Endothelial cell of umbilical vein (primary cell): ENCODE results near the gene KIF19. TPM values are rescaled to one million over a fixed set of nuclear protein-coding genes. Genes with fewer than 3 reads are reported as not detected.

Experiments
- BruUV-seq: library from RNA; stranded (reverse); fragments of 400-500 nt; replicated peaks from 2 replicates; lab custom pipeline; 2021; lab: Mats Ljungman, UMichigan
- CTCF ChIA-PET: fragments of 300-600, 350-600 bp; sonication (Branson Sonifier 250); formaldehyde crosslinking; loops from one replicate; lab custom pipeline; 2021; ENCODE audit warnings: antibody characterized with exemption, inconsistent platforms; lab: Charles Lee
- POLR2A ChIA-PET: fragments of 300-600, 350-600 bp; sonication (Branson Sonifier 250); formaldehyde crosslinking; loops from one replicate; lab custom pipeline; 2021; ENCODE audit warnings: antibody characterized with exemption, inconsistent platforms; lab: Charles Lee
- DNase-seq: peaks from one replicate; pipeline ENCODE4 v3.0.0-alpha.2; 2011; ENCODE audit warnings: low read depth, low spot score
- FAIRE-seq: peaks from 2 replicates; lab custom pipeline; 2011; peaks lifted over from hg19 to GRCh38; lab: Jason Lieb, UNC
- H2AFZ ChIP-seq: 2 replicates; pipeline ENCODE4 v1.6.0; 2012; ENCODE audit warnings: low read depth, low read length, control low read depth, inconsistent platforms
- H3K27ac ChIP-seq: 2 replicates; pipeline ENCODE4 v1.5.1; 2011; ENCODE audit warnings: low read depth, mild to moderate bottlenecking, control low read depth, low read length, moderate library complexity; ENCODE audit not compliant: insufficient read depth
- H3K27me3 ChIP-seq, 2 experiments: 2 replicates each; pipeline versions ENCODE4 v1.6.0 to v1.6.1; 2011; ENCODE audit warnings: low read length in 2 of 2, mixed read lengths in 1 of 2; ENCODE audit not compliant: control insufficient read depth in 2 of 2, insufficient read depth in 2 of 2
- H3K36me3 ChIP-seq, 2 experiments: 2 replicates in 1 of 2; 3 replicates in 1 of 2; pipeline ENCODE4 v1.5.1; 2011; ENCODE audit warnings: low read length in 2 of 2, mild to moderate bottlenecking in 1 of 2, moderate library complexity in 1 of 2; ENCODE audit not compliant: control insufficient read depth in 2 of 2, insufficient read depth in 2 of 2; ENCODE audit errors: extremely low read depth in 1 of 2
- H3K4me1 ChIP-seq: 3 replicates; pipeline ENCODE4 v1.5.1; 2011; ENCODE audit warnings: mild to moderate bottlenecking, low read length; ENCODE audit not compliant: control insufficient read depth, insufficient read depth; ENCODE audit errors: extremely low read depth
- H3K4me2 ChIP-seq: 2 replicates; pipeline ENCODE4 v1.6.1; 2011; ENCODE audit warnings: low read length, control low read depth, mixed read lengths; ENCODE audit not compliant: insufficient read depth
- H3K4me3 ChIP-seq, 3 experiments: fragments of 200-600 bp in 1 of 3; sonication (generic), shearing (Covaris generic) in 1 of 3; replicated peaks in 1 of 3; 2 replicates each; pipeline ENCODE4 v1.5.1; 2011 to 2016; ENCODE audit warnings: control low read depth in 3 of 3, low read length in 3 of 3, mild to moderate bottlenecking in 2 of 3, inconsistent platforms in 1 of 3, low read depth in 1 of 3, moderate library complexity in 1 of 3; ENCODE audit not compliant: insufficient read depth in 1 of 3
- H3K79me2 ChIP-seq: 2 replicates; pipeline ENCODE4 v1.6.0; 2012; ENCODE audit warnings: low read length, inconsistent platforms; ENCODE audit not compliant: control insufficient read depth, insufficient read depth
- H3K9ac ChIP-seq: replicated peaks from 2 replicates; pipeline ENCODE3; 2011; ENCODE audit warnings: low read length, control low read depth; ENCODE audit not compliant: insufficient read depth; ENCODE audit errors: extremely low read depth
- H3K9me1 ChIP-seq: replicated peaks from 3 replicates; pipeline ENCODE4 v1.6.0; 2011; ENCODE audit warnings: mild to moderate bottlenecking, low read length; ENCODE audit not compliant: control insufficient read depth, insufficient read depth; ENCODE audit errors: extremely low read depth
- H3K9me3 ChIP-seq: replicated peaks from 2 replicates; pipeline ENCODE4 v1.5.1; 2012; ENCODE audit warnings: low read length, inconsistent platforms; ENCODE audit not compliant: control insufficient read depth, insufficient read depth
- H4K20me1 ChIP-seq: replicated peaks from 2 replicates; pipeline ENCODE3; 2011; ENCODE audit warnings: mild to moderate bottlenecking, low read length; ENCODE audit not compliant: control insufficient read depth, insufficient read depth; ENCODE audit errors: extremely low read depth
- EZH2 ChIP-seq: IDR thresholded peaks from 2 replicates; pipeline ENCODE4 v1.6.1; 2012; ENCODE audit warnings: borderline replicate concordance, low read depth, mild to moderate bottlenecking, moderate library complexity, low read length, inconsistent platforms; ENCODE audit not compliant: severe bottlenecking
- FOS ChIP-seq: IDR thresholded peaks from 2 replicates; pipeline ENCODE4 v1.6.1; 2011; ENCODE audit warnings: mild to moderate bottlenecking, low read length, moderate library complexity, borderline replicate concordance; ENCODE audit not compliant: insufficient read depth
- GATA2 ChIP-seq: IDR thresholded peaks from 2 replicates; pipeline ENCODE4 v1.7.0; 2011; ENCODE audit warnings: low read depth, mild to moderate bottlenecking, moderate library complexity, mixed read lengths, low read length; ENCODE audit not compliant: insufficient read length, insufficient read depth
- JUN ChIP-seq: IDR thresholded peaks from 2 replicates; pipeline ENCODE4 v1.6.1; 2011; ENCODE audit warnings: borderline replicate concordance, low read depth; ENCODE audit not compliant: insufficient read length, insufficient read depth
- POLR2A ChIP-seq: IDR thresholded peaks from 2 replicates; pipeline ENCODE4 v1.6.1; 2012; ENCODE audit warnings: low read depth, mild to moderate bottlenecking, control low read depth, low read length
- POLR2AphosphoS5 ChIP-seq: IDR thresholded peaks from 2 replicates; pipeline ENCODE4 v1.6.1; 2012; ENCODE audit warnings: low read depth, mild to moderate bottlenecking, control low read depth, low read length, moderate library complexity; ENCODE audit not compliant: insufficient read depth
- dilution Hi-C: fragments of 300-500 bp; cut with MboI; formaldehyde crosslinking; loops from one replicate; pipeline ENCODE4 v1.15.0; 2019; ENCODE audit warnings: low sequenced_read_pairs; ENCODE audit not compliant: extremely low pct_ligation_motif_present
- intact Hi-C: fragments of 100-400 bp; cut with micrococcal nuclease; formaldehyde crosslinking; loops from one replicate; pipeline ENCODE4 v1.10.0; 2022
- polyA plus RNA-seq, 4 experiments: library from polyadenylated mRNA; depleted of rRNA in 3 of 4; stranded (reverse) in 3 of 4; unstranded in 1 of 4; fragments of >200 nt; gene quantifications; 2 replicates each; pipeline versions ENCODE4 v1.2.1 to v1.2.3, GENCODE V29; 2011 to 2012; ENCODE audit warnings: missing spikeins in 1 of 4
- total RNA-seq: library from RNA; stranded (reverse); gene quantifications from 2 replicates; pipeline ENCODE4 v1.2.3, GENCODE V29; 2021
- TF ChIP-seq, protein P1 (sequence below): IDR thresholded peaks from 2 replicates; pipeline ENCODE4 v1.6.1; 2011; ENCODE audit not compliant: insufficient read depth, insufficient read length

The KIF19 gene
- total and polyA plus RNA-seq, 2 donors (not counting 3 experiments of a cell fraction or from before 2014, with no cell fraction given) = 0.10 to 0.84 TPM

DNA sequence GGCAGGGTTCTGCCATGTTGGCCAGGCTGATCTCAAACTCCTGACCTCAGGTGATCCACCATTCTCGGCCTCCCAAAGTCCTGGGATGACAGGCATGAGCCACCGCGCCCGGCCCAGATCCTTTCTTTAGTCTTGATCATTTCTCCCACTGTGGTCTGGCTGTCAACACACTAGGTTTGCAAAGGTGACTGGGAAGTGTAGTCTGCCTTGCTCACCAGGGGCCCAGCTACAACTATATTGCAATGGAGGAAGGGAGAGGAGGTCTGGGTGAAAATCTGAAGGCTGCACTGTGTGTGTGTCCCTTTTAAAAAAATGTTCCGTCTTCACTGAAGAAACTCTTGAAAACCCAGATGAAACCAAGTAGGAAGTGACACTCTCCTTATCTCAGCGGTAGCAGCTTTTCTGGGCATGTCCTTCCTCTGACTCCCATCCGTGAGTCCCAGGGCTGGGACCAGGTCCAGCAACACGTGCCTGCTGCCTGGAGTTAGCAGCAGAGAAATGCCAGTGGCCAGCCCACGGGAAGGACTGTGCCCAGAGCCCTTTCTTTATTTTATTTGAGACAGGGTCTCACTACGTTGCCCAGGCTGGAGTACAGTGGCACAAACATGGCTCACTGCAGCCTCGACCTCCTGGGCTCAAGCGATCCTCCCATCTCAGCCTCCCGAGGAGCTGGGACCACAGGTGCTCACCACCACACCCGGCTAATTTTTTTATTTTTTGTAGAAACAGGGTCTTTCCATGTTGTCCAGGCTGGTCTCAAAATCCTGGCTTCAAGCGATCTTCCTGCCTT is 17.8 kb upstream of the KIF19 start:
- ChIA-PET CTCF (interaction anchor here (0.5 to 1.7 kb wide), 2 partner anchors 29 to 60 kb away, joined by 3 read pairs; no protein-coding TSS in a partner anchor), POLR2A (no interaction called here)
- Histone ChIP-seq H3K27me3 (no peaks in the 10 kb centered on the region), H2AFZ (no peak overlapping the region), H3K36me3 (no peaks in the 10 kb centered on the region), H3K9me1 (no peaks in the 10 kb centered on the region), H3K4me2 (no peak overlapping the region), H3K27ac (no peak overlapping the region), H3K79me2 (no peaks in the 10 kb centered on the region), H3K9me3 (peaks cover 1% of the 10 kb centered on the region), H4K20me1 (no peaks in the 10 kb centered on the region), H3K9ac (no peak overlapping the region), H3K4me1 (no peaks in the 10 kb centered on the region), H3K4me3 (no peak overlapping the region)
- intact Hi-C loops = no loop called here
- FAIRE-seq (peak; percentile 21), DNase-seq (peak; percentile 51)
- dilution Hi-C loops = no loop called here
- TF ChIP-seq POLR2A (no peak), POLR2AphosphoS5 (no peak), GATA2 (peak; percentile 76), FOS (no peak), JUN (no peak), EZH2 (no peak)
- TF ChIP-seq, protein P1, sequence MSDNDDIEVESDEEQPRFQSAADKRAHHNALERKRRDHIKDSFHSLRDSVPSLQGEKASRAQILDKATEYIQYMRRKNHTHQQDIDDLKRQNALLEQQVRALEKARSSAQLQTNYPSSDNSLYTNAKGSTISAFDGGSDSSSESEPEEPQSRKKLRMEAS = peak; percentile 48
- no TSS peak for BruUV-seq
